Fibroblast of lung (primary cell): ENCODE results near the gene TRIM74.
"Not testable (repeated sequence)": the region's sequence is repeated elsewhere in the genome, so short reads cannot be mapped to it uniquely, and the experiment has no call there.

Experiments
- CTCF ChIP-seq, 2 donors: IDR thresholded peaks in 1 of 2; conservative IDR thresholded peaks in 1 of 2; 1 replicate in 1 of 2; 2 replicates in 1 of 2; pipeline ENCODE4 v1.5.1; 2011 to 2012; ENCODE audit warnings: low read length in 2 of 2, control low read depth in 1 of 2, inconsistent platforms in 1 of 2, low read depth in 1 of 2, mild to moderate bottlenecking in 1 of 2
- EZH2 ChIP-seq: IDR thresholded peaks from 2 replicates; pipeline ENCODE4 v1.5.1; 2012; ENCODE audit warnings: low read length, control low read depth, mild to moderate bottlenecking; ENCODE audit errors: missing control alignments

- not testable (repeated sequence) for TF ChIP-seq CTCF (conservative IDR thresholded peaks at IDR 0.05 in 1 of 2, IDR thresholded peaks at IDR 0.05 in 1 of 2; ENCODE audit: low read depth in 1 of 2, low read length in 2 of 2); EZH2
These were observed 27.1 kb downstream of the TRIM74 start for GRCh38 chr7:72942022-72942705.
